Measurements from ENCODE around the gene CCDC183.
"Not testable (repeated sequence)": the region's sequence is repeated elsewhere in the genome, so short reads cannot be mapped to it uniquely, and the experiment has no call there.

Gene CCDC183

DNA sequence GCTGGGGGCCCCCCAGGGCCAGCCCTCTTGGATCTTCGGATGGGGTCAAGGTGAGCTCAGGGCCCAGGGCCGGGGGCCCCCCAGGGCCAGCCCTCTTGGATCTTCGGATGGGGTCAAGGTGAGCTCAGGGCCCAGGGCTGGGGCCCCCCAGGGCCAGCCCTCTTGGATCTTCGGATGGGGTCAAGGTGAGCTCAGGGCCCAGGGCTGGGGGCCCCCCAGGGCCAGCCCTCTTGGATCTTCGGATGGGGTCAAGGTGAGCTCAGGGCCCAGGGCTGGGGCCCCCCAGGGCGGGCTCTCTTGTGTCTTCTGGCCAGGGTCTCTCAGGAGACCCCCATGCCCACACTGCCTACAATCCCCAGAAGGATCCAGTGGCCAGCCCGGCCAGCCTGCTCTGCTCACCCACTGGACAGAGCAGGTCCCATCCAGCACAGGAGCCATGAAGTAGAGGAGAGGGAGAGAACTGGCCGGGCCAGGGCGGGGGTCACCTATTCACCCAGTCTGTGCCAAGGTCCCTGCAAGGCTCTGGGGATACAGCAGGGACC is 6.9 kb downstream of the CCDC183 start:
- not testable (repeated sequence) for DNase-seq

DNA sequence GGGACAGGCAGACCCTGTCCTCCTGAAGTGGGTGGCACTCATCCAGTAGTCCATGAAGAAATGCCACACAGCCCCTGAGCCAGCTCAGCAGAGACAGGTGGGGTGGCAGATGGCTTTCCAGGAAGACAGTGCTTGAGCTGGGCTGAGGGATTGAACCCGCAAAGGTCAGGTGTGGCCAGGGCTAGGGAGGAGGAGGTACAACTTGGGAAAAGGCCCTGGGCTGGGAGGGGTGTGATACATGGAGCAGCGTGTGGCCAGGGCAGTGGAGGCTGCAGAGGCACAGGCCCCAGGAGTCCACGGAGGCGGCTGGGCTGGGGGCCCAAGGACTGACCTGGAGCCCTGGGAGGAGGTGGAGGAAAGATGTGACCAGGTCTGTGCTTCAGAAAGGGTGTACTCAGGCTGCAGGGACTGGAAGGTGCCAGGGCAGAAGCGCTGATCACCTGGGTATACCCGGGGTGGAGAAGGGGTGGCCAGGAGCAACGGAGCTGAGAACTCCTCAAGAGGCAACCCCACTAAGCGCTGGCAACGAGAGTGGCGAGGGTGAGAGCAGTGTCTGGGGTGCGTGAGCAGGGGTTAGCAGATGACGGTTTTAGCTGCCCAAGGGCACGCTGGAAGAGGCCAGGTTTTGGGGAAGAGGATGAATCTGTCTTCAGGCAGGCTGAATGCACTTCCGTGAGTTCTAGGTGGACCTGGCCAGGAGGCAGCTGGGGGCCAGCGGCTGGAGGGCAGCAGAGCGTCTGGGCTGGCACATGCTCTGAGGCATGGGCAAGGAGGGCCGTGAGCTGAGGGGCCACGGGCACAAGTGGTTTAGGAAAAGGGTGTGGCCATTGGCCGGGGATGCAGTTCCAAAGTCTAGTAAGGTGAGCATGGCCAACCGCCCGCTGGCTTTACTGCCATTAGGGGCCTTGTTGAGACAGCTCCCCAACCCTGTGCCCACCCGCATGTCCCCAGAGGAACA is 7.7 kb downstream of the CCDC183 start:
- DNase-seq: no peak

DNA sequence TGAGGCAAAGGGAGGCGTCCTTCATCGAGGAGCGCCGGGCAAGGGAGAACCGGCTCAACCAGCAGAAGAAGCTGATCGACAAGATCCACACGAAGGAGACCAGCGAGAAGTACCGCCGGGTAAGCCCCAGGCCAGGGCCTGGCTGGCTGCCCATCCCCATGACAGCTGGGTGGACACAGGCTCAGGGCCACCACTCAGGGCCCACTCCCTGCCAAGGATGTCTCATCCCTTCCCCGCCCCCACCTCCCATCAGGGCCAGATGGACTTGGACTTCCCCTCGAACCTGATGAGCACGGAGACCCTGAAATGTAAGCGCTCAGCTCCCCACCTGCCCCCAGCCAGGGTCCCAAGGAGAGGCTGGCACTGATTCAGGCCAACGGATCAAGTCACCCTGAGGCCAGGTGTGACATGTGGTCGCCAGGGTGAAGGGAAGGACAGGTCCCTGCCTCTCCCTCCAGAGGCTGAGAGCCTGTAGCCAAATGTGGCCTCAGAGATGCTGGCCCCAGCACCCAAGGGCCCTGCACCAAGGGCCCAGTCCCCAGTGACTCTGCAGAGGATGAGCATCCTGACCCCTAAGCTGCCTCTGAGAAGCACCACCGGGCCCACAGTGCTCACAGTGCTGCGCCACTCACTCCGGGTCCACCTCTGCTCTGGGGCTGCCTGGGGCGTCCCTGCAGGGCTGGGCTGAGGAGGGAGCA is 8.5 kb downstream of the CCDC183 start:
- DNase-seq: no peak

DNA sequence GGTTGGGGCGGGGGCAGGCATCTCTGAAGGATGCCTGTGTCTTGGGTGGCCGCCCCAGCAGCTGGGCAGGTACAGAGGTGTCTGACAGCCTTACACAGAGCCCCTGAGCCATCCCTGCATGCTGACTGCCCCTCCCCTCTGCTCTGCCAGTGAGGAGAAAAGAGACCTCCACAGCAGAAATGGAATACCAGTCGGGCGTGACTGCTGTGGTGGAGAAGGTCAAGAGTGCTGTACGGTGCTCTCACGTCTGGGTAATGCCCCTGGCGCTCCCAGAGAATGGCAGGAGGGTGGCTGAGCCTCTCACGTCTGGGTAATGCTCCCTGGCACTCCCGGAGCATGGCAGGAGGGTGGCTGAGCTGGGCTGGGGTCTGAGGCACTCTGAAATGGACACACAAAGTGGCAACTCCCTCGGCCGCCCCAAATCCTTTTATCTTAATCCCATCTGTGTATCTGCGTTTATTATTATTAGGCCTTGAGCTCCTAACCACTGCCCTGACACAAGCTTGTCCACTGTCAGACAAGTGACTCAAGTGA is 9.1 kb downstream of the CCDC183 start:
- no peak for DNase-seq

DNA sequence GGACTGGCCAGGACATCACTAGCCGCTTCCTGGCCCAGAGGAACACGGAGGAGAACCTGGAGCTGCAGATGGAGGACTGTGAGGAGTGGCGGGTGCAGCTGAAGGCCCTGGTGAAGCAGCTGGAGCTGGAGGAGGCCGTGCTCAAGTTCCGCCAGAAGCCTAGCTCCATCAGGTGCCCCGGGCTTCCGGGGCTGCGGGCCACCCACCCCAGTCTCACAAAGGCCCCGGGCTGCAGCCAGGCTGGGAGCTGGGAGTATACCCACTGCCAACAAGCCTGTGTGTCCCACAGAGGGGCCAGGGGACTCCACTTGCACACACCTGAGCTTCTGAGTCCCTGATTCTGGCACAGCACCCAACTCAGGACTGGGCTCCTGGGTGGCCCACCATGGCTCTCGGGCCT is 9.9 kb downstream of the CCDC183 start:
- DNase-seq: no peak

DNA sequence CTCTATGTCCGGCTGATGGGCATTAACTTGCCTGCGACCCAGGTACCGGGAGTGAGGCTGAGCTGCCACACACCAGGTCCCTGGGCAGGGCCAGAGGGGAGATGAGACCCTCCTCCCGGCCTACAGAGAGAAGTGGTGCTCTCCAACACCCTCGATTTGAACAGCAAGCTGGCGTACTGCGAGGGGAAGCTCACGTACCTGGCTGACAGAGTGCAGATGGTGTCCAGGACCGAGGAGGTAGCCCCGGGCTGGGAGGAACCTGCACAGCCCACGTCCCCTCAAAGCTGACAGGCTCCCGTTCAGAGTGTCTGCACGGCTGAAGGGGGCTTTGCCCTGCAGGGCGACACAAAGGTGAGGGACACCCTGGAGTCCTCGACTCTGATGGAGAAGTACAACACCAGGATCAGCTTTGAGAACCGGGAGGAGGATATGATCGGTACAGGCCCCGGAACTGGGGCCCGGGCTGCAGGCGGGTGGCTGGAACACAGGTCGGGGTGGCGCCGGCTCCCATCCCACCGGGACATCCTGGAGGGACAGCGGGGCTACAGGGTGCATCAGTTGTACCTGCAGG is 10.6 kb downstream of the CCDC183 start:
- no peak for DNase-seq

DNA sequence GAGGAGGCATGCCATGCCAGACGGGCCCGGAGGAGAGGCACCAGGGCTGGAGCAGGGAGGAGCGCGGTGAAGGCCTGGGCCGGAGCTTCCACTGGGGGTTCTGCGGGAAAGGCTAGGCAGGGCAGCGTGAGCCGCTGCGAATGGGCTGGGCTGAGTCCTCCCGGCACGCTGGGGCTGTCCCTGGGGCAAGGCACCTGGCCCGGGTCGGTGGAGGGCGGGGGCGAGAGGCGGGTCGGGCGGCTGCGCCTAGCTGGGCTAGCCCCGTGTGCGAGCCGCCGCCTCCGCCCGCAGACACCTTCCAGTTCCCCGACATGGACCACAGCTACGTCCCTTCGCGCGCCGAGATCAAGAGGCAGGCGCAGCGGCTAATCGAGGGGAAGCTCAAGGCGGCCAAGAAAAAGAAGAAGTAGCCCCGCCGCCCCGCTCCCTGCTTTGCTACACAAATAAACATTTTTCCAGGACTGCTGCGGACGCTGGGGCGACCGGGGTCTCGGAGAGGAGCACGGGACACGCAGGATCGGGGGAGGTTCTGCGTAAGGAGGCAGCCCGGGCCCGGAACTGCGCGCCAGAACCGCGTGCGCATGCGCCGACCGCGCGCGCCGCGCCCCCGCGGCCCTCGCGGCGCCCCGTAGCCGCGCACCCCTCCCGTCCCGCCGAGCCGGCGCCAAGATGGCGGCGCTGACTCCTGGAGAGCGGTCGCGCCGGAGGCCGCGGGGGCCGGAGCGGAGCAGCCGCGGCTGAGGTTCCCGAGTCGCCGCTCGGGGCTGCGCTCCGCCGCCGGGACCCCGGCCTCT is 11.3 kb downstream of the CCDC183 start, which contains the start of gene RABL6:
Gene RABL6 (plus strand): TSS at position 668 of the 794 bp plus-strand sequence. CDS start 249 bp downstream, outside the sequence.
- DNase-seq: peak; percentile 77

DNA sequence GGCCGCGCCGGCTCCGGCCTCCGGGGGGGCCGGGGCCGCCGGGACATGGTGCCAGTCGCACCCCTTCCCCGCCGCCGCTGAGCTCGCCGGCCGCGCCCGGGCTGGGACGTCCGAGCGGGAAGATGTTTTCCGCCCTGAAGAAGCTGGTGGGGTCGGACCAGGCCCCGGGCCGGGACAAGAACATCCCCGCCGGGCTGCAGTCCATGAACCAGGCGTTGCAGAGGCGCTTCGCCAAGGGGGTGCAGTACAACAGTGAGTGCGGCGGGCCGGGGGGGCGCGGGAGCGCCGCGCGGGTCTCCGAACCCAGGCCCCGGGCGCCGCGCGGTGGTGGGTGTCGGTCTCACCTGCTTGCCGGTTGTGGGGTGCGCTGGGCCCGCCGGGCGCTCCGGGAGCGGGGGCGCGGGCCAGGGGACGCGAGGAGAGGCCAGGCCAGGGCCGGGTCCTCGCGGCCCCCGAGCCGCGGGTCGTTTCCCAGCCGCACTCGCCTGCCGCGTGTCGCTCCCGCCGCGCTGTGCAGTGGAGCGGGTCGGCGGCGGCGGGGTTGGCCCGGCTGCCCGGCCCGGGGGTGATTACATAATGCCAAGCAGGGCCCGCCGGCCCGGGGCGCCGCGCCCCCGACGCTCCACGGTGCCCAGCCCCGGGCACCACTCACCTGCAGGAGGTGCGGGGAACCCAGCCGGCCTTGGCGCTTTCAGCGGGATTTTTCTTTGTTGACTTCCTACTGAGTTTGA is 12.1 kb downstream of the CCDC183 start:
- DNase-seq: peak; percentile 52

DNA sequence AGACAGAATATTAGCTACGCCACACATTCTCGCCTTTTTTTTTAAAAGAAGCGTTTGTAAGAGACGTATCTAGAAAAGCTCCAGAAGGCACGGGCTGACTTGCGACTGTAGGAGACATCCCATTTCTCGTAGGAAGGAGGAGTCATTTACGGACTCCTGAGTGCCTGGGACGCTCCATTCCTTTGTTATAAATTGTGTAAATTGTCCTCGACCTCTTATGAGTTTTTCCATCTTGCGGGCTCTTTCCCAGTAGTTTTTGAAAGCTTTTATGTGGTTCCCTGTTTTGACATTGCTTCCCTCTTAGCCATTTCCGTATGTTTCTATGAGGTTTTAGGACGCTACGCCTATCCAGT is 12.6 kb downstream of the CCDC183 start:
- DNase-seq: no peak

DNA sequence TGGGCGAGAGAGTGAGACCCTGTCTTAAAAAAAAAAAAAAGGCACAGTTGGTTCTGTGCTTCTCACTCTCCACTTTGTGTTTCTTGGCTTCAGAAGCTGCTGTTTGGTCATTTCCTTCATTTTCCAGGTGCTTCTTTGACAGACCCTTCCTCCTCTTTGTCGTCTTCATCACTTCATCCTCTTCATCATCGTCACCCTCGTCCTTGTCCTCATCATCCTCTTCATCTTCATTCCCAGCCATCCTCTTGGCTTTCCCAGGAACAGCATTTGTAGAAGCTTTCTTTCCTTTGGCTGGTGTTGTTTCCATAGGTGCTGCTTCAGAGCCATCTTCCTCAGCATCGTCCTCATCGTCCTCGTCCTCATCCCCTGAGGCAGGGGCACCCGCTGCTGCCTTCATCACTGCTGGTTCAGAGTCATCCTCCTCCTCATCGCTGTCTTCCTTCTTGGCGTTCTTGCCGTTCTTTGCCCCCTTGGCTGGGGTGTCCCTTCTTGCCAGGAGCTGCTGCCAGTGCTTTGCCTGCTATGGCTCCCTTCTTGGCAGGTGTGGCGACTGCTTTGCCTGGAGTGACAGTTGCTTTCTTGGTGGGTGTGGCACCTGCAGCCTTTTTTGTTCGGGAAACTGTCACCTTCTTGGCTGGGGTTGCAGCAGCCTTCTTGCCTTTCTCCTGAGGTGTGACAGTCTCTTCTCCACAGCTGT is 18.7 kb downstream of the CCDC183 start:
- DNase-seq: no peak

DNA sequence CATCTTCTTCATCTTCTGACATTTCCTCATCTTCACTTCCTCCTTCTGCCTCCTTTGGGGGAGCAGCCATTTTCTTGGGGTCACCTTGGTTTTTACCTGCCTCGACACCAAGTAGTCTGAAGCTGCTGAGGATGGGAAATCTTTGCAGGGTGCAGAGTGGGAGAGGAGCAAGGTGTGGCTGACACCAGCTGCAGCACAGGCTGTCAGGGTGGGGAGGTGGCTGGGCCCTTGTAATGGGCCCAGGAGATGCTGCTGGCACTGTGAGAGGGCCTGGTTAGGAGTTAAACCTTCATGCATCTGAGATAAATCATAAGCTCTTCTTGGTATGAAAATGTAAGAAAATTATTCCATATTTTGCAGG is 19.3 kb downstream of the CCDC183 start:
- DNase-seq: no peak

DNA sequence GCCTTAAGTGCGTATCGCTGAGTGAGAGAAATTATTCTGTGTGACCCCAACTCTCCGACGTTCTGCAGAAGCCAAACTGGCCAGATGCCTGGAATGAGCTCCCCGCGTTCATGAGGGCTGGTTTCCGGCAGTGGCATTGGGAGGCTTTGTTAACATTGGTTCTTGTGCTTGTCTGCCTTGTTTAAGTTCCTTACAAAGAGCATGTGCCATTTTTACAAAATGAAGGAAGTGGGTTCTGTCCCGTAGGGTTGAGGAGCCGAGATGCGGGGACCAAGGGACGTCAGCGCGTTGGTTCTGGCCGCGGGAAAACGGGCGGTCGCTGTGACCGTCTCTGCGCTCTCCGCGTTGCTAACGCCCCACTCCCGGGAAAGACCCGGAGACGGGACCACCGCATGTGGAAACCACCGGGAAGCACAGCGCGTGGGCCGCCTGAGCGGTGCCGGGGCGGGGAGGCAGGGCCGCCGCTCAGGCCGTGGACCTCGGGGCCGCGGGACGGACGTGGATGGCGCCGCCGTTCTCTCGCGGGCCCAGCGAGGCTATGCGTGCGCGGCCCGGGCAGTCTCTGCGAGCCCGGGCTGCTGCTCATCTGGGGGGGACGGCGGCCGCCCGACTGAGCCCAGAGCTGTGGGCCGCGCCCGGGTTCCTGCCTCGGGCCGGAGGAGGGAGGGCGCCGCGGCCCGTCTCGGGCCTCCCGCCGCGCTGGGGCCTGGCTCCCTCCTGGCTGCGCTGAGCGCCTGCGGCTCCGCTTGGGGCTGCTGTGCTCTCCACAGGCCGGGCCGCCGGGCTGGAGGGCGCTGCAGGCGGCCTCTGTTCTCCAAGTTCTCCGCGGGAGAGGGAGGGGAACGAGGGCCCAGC is 25.1 kb downstream of the CCDC183 start:
- no peak for DNase-seq

DNA sequence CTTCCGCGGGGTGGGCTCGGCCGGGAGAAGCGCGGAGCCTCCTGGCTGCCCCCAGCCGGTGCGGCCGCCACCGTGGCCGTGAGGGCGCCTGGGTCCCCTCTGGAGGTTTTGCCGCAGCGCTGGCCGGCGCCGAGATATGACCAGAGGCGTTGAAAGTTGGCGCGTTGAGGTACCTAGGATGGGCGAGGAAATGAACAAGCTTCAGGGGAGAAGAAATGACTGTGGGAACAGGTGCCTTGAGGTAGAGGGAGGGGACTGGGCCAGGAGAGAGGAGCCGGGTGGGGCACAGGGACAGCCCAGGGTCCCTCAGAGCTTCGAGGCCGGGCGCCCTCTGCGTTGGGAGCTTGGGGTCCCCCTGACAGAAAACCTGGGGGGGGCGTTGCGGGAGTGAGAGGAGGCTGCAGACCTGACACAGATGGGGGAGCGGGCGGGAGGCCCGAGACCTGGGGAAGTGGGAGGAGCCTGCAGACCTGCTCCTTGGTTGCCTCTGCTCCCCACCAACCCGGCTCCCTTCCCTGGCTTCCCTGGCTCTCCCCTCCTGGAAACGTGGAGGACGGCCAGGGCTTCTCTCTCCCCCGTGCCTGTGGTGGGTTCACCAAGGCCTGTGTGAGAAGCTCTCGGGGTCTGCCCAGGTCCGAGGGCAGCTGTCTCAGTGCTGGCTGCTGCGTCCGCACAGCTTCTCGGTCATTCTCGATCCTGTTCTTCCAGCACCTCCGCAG is 25.8 kb downstream of the CCDC183 start:
- no peak for DNase-seq

DNA sequence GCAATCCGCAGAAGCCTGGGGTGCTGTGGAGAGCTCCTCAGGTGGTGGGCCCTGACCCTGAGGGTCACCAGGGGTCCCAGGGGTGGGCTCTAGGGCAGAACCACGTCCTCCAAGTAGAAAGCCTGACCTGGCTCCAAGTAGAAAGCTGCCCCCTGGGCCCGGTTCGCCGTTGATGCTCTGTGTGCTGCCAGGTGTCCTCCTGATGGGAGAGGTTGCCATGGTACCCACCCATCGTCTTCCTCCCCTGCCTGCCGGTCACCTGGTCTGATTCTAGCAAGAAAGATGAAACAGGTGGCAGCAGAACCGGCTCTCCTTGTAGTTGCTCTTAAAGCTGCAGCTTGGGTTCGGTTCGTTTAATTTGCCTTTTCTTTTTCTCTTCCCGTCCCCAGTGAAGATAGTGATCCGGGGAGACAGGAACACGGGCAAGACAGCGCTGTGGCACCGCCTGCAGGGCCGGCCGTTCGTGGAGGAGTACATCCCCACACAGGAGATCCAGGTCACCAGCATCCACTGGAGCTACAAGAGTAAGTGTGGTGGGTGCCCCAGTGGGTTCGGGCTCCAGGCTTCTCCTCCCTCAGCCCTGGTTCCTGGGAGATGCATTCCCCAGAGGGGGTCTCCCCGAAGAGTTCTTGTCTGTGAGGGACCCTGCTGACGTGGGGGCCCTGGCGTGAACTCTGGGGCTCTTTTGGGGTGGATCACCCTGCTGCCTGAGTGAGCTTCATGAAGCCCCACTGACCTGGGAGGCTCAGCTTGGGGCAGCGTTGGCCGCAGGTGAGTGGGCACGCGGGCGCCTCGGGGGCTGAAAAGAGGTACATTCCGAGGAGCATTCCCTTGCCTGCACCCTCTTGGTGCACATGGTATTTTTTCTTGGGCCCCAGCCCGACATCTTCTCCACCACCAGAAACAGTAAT is 27.3 kb downstream of the CCDC183 start:
- no peak for DNase-seq

DNA sequence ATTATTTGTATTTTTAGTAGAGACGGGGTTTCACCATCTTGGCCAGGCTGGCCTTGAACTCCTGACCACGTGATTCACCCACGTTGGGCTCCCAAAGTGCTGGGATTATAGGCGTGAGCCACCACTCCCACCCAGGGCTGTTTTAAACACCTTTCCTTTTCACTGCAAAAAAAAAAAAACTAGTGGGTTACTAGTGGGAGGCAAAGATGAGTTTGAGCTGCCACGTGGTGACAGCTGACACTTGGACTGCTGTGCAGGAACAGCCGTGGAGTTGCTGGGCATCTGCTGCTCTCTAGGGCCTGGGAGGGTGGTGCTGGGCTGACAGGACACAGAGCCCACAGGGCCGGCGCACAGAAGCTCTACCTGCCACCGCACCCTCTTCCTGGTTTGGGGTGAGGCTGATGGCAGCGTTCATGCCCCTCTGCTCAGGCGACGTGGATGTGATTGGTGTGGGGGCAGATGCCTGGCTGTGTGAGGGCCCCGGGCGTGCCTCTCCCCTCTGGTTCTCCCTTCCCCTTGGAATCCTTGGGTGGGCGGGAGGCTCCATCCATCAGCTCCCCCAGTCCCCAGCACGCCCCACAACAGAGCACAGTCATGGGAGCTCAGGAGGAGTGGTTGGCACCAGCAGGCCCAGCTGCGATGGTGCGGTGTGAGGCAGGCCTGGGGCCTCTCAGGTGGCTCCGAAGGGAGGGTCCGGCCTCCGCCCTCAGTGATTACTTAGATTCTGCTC is 28.5 kb downstream of the CCDC183 start:
- DNase-seq: no peak

DNA sequence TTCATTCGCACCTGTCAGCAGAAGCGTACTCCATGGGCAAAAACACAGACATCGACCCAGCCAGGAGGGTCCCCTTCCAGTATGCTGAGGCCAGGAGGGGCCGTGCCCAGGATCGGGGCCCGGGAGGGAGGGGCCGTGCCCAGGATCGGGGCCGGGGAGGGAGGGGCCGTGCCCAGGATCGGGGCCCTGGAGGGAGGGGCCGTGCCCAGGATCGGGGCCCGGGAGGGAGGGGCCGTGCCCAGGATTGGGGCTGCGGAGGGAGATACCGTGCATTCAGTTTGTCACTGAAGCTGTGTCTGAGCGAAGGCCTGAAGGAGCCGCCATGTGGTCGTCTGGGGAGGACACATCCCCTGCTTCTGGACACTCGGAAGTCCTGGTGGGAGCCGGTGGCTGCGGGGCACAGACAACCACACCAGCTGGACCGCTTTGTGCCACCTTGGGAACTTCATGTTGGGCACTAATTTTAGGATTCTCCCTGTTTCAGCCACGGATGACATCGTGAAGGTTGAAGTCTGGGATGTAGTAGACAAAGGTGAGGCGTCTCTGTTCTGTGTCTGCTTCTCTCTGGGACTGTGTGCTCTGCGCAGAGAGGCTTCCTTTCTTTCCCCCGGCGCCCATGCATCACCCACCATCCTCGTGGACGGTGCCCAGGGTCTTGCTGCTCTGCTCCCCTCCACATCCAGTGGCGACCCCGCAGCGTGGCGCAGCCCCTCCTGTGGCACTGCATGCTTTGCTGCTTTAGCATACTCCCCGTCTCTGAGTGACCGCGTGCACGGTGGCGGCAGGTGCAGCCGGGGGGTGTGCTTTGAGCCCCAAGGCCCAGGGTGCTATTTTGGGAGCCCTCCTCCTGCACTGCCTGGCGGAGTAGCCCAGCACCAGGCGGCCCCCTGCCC is 29.4 kb downstream of the CCDC183 start:
- DNase-seq: no peak

DNA sequence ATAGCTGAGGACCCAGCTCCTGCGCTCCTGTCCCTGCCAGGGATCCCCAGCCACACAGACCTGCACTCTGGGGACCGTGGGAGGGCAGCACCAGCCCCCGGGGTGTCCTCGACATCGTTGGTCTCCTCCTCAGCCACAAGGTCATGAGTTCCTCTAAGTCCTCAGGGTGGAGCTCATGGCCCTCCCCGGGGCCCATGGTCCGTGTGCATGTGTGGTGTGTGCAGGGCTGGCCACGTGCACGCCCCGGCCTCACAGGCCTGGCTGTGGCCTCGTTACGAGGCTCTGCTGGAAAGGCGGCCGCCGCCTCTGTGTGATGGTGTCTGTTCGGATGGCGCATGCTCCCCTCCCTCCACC is 30.0 kb downstream of the CCDC183 start:
- DNase-seq: no peak

Data from stimulated activated CD4-positive, alpha-beta T cell treated with anti-CD3 and anti-CD28 coated beads, Interleukin-12 subunit alpha, Interleukin-12 subunit beta, amount 100 ng/mL, for 4 hours (primary cell).